AG04449 (cell line): ENCODE data around the gene PCK2.

Experiments used
- CTCF ChIA-PET: fragments of 350-600 bp; formaldehyde crosslinking; extraction: SDS; loops from one replicate; lab custom pipeline; 2021; ENCODE audit warnings: antibody characterized with exemption; lab: Yijun Ruan, JAX
- POLR2A ChIA-PET: fragments of 400-600, 350-600 bp; formaldehyde crosslinking; extraction: SDS; loops from one replicate; lab custom pipeline; 2020; ENCODE audit warnings: antibody characterized with exemption, inconsistent platforms; lab: Yijun Ruan, JAX
- DNase-seq: peaks from one replicate; pipeline ENCODE4 v3.0.0-alpha.2; 2010; ENCODE audit warnings: low read depth, low spot score
- H3K4me3 ChIP-seq: 2 replicates; pipeline ENCODE4 v1.5.1; 2011; ENCODE audit warnings: low read depth, mild to moderate bottlenecking, control low read depth, low read length
- CTCF ChIP-seq: IDR thresholded peaks from one replicate; pipeline ENCODE4 v1.5.1; 2011; ENCODE audit warnings: mild to moderate bottlenecking, moderate library complexity, low read length, control low read depth, inconsistent platforms; ENCODE audit not compliant: insufficient read depth; ENCODE audit errors: missing control alignments

Gene PCK2

DNA sequence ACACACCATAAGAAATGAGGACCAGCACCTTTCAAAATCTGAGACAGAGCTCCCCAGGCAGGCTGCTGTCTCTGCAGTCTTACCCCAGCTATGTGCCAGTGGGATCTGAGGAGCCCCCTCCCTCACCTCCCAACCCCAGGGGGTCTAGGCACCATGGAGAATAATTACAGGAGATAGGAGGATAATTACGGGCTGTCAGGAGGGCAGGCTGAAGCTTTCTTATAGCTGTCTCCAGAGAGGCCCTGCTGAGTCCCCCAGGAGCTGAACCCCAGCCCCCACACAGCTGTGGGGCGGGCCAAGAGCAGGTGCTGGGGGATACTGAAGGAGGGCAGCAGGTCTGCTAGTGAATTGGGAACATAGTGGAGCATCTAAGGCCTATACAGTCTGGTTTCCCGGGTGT lies 16.0 kb upstream of the PCK2 start:
- ChIA-PET POLR2A (no interaction called here), CTCF (interaction anchor here (6.5 kb wide), 1 partner anchor 14 kb away, joined by 121 read pairs; the partner anchor contains the start of gene PCK2)
- no peak for DNase-seq
- no peak for TF ChIP-seq CTCF
- no peak overlapping the region for H3K4me3 ChIP-seq

GRCh38 chr14:24079491-24080141 lies 14.5 kb upstream of the PCK2 start:
- CTCF ChIA-PET: interaction anchor here (1.0 to 6.5 kb wide), 7 partner anchors 9 to 254 kb away, joined by 3 to 121 read pairs (median 23); partner anchors contain the start of gene PCK2
- no peak for DNase-seq
- no peak for TF ChIP-seq CTCF
- H3K4me3 ChIP-seq: no peak overlapping the region
- POLR2A ChIA-PET: interaction anchor here (0.6 to 1.2 kb wide), 2 partner anchors 11 to 14 kb away, joined by 3 read pairs; partner anchors contain the start of gene PCK2

- TF ChIP-seq CTCF: no peak
- CTCF ChIA-PET: interaction anchor here (0.9 to 6.5 kb wide), 8 partner anchors 9 to 253 kb away, joined by 3 to 121 read pairs (median 14); partner anchors contain the start of gene PCK2
- POLR2A ChIA-PET: interaction anchor here (1.2 kb wide), 1 partner anchor 10 kb away, joined by 3 read pairs; no protein-coding TSS in a partner anchor
- H3K4me3 ChIP-seq: no peak overlapping the region
- DNase-seq: no peak
Observed at GRCh38 chr14:24080142-24080530, 14.0 kb upstream of the PCK2 start.

DNA sequence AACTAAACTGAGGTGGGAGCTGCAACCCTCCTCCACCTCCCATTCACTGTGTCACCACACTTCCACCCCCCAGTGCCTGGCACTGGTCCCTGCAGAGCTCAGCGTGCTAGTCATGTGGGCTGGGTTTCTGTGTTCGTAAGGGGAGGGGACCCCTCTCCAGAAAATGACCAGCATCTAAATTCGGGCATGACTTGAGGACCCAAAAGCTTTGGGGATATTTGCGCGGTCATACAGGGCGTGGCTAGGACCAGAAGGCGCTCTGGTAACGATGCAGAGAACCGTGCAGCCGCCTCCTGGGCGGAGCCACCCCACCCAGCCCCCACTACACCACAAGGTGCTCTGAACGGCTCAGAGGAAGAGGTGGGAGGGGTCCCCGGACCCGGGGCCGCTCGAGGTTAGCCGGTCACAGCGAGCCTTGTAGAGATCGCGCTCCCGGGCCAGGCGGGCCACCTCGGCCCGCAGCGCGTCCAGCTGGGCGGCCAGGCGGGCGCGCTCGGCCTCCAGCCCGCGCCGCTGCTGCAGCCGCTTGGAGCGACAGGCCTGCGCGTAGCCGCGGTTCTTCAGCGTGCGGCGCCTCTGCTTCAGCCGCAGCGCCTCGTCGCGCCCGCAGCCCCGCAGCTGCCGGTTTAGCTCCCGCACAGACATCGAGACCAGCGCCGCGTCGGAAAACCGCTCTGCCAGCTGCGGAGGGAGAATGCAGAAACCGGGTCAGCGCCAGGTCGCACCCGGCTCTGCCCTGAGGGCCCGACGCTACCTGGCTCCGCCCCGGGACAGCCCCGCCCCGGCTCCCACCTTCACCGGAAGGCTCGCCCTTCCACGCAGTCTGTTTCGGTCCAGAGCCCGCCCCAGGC lies 13.0 kb upstream of the PCK2 start:
- ChIA-PET CTCF (interaction anchor here (0.9 to 6.5 kb wide), 9 partner anchors 8 to 252 kb away, joined by 3 to 121 read pairs (median 6); partner anchors contain the start of genes IRF9 and PCK2), POLR2A (interaction anchor here (1.2 to 2.2 kb wide), 2 partner anchors 9 to 13 kb away, joined by 3 to 8 read pairs; partner anchors contain the start of gene PCK2)
- H3K4me3 ChIP-seq: peak overlapping the region; percentile 55
- no peak for TF ChIP-seq CTCF
- no peak for DNase-seq

DNA sequence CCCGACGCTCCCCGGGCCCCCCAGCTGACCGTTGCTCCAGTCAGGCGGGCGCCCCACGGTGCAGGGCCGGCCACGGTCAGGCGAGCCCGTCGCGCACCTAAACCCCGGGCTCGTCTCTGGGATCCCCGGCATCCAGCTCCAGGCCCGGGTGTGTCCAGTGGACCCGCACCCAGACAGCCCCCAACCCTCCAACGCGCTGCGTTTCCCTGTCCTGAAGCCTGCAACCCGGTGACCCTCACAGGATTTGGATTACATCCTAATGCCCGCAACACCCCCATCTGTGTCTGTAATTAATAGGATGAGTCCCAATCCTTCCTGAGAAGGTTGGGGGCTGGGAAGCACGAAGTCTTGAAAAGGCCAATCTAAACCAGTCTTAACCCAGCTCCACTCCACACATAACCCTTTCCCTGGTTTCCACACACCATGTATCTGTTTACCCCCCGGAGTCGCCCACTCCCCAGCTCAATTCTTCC lies 12.3 kb upstream of the PCK2 start:
- no peak for TF ChIP-seq CTCF
- CTCF ChIA-PET: interaction anchor here (1.3 to 6.5 kb wide), 7 partner anchors 9 to 215 kb away, joined by 3 to 121 read pairs (median 23); partner anchors contain the start of genes IRF9 and PCK2
- POLR2A ChIA-PET: interaction anchor here (2.2 kb wide), 1 partner anchor 12 kb away, joined by 8 read pairs; the partner anchor contains the start of gene PCK2
- no peak overlapping the region; the same call in 1 of the 2 replicates for H3K4me3 ChIP-seq
- DNase-seq: no peak
